WERI-Rb-1 (cell line): ENCODE measurements around the gene SIAE.

Experiments
- DNase-seq: peaks from one replicate; pipeline ENCODE4 v3.0.0-alpha.2; 2020
- H3K27ac ChIP-seq: fragments of 250-450 bp; sonication (Bioruptor Pico); 2 replicates; pipeline ENCODE4 v1.5.1; 2020; ENCODE audit warnings: mild to moderate bottlenecking, moderate library complexity
- H3K27me3 ChIP-seq: fragments of 250-450 bp; sonication (Bioruptor Pico); 2 replicates; pipeline ENCODE4 v1.5.1; 2021; ENCODE audit warnings: mild to moderate bottlenecking, low read depth, moderate library complexity; ENCODE audit not compliant: insufficient read depth, severe bottlenecking
- H3K36me3 ChIP-seq: fragments of 250-450 bp; sonication (Bioruptor Pico); 2 replicates; pipeline ENCODE4 v1.5.1; 2020; ENCODE audit warnings: mild to moderate bottlenecking, moderate library complexity
- H3K4me3 ChIP-seq: 2 replicates; pipeline ENCODE4 v1.5.1; 2011; ENCODE audit warnings: low read depth, mild to moderate bottlenecking, control low read depth, low read length
- H3K9me3 ChIP-seq: fragments of 250-450 bp; sonication (Bioruptor Pico); 2 replicates; pipeline ENCODE4 v1.5.1; 2021; ENCODE audit warnings: mild to moderate bottlenecking, moderate library complexity; ENCODE audit not compliant: severe bottlenecking
- CTCF ChIP-seq: IDR thresholded peaks from 2 replicates; pipeline ENCODE4 v1.5.1; 2011; ENCODE audit warnings: low read depth, mild to moderate bottlenecking, control low read depth, inconsistent platforms, low read length

The SIAE gene

DNA sequence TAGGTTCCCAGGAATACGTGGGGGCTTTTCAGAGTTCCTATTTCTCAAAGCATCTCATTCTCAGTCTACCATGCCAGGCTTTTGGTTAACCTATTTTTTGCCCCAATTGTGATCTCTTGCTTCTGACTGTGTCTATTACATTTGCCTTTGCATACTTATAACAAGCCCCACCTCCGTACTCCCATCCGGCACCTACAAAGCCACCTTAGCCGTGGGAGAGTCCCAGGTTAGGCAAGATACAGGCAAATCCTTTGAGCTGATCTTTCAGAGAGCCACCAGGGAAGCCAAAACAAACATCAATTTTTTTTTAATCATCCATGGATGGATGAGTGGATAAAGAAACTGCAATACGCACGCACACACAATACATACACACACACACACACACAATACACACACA is 80.9 kb downstream of the SIAE start:
- no peak overlapping the region for H3K27ac ChIP-seq
- H3K27me3 ChIP-seq, result no peaks in the 10 kb centered on the region
- no peak for DNase-seq
- no peaks in the 10 kb centered on the region for H3K9me3 ChIP-seq
- H3K36me3 ChIP-seq, result no peaks in the 10 kb centered on the region
- no peak for TF ChIP-seq CTCF
- no peak overlapping the region for H3K4me3 ChIP-seq

DNA sequence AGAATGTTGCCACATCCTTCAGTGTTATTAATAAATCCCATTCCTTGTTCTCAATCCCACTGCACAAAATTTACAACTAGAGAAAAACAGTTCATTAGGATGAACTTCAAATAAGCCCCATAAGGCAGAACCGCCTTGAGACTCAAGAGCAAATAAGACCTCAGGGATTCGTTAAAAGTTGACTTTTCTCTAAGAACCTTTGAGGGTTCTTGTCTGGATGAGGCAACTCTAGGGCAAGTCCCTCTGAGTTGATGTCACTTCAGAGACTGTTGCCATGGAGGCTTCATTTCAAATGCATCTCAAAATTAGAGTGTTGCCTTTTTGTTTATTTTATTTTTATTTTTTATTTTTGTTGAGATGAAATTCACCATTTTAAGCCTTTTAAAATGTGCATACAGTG is 82.1 kb downstream of the SIAE start:
- no peaks in the 10 kb centered on the region for H3K36me3 ChIP-seq
- H3K4me3 ChIP-seq, result no peak overlapping the region
- no peak for TF ChIP-seq CTCF
- no peaks in the 10 kb centered on the region for H3K9me3 ChIP-seq
- H3K27ac ChIP-seq, result no peak overlapping the region
- no peaks in the 10 kb centered on the region for H3K27me3 ChIP-seq
- no peak for DNase-seq

DNA sequence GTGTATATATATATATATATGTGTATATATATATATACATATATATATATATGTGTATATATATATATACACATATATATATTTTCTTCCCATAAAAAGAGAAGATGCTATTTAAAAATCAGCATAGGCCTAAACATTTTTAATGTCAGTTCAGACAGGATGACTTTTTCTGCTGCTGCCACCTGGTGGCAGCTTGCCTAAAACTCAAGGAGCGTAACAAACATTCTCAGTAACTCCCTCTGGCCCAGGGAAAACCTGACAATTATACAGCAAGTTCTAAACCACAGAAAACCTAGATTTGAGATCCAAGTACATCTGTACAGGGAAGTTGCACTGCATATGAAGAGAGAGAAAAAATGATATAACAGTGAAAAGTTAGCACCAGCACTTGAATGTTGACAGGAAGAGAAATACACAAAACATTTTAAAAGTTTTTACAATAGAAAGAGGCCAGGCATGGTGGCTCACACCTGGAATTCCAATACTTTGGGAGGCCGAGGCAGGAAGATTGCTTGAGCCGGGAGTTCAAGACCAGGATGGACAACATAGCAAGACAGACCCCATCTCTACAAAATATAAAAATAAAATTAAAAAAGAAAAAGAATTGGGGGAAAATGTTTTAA is 87.2 kb downstream of the SIAE start:
- Histone ChIP-seq H3K4me3 (no peak overlapping the region), H3K9me3 (no peaks in the 10 kb centered on the region), H3K27ac (no peak overlapping the region), H3K27me3 (no peaks in the 10 kb centered on the region), H3K36me3 (no peaks in the 10 kb centered on the region)
- DNase-seq, result peak; percentile 36
- peak; percentile 52; the same call in 1 of the 2 replicates for TF ChIP-seq CTCF

DNA sequence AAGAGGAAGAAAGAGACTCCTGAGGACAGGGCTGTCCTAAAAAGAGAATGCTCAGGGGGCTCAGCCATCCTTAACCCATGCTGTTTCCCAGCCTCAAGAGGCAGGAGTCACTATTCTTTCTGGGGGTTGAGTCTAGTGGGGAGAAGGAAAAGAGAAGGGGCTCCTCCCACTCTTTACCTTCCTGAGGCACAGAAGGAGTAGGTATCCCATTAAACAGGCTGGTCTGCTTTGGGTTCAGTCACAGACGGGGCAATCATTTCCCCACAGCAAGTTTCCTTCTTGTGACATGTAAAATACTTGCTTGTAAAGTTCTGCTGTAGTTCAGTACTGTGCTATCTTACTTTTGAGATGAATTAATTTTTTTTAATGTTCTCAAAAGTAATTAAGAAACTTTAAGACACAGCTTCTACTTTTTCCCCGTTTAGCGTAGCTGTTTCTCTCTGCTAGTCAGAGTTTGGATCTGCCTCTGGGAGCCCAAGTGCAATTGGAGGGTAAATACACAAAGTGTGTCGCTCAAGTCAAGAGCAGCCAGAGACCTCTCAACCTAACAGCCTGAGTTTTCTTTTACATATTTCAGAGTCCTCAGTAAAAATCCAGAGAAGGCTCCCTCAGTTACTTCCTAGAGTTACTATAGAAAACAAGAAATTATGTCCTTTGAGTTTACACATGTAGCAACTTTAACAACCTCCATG is 88.7 kb downstream of the SIAE start:
- no peak overlapping the region for H3K27ac ChIP-seq
- no peaks in the 10 kb centered on the region for H3K36me3 ChIP-seq
- H3K9me3 ChIP-seq, result no peaks in the 10 kb centered on the region
- TF ChIP-seq CTCF, result no peak
- no peaks in the 10 kb centered on the region for H3K27me3 ChIP-seq
- no peak overlapping the region for H3K4me3 ChIP-seq
- DNase-seq, result no peak

DNA sequence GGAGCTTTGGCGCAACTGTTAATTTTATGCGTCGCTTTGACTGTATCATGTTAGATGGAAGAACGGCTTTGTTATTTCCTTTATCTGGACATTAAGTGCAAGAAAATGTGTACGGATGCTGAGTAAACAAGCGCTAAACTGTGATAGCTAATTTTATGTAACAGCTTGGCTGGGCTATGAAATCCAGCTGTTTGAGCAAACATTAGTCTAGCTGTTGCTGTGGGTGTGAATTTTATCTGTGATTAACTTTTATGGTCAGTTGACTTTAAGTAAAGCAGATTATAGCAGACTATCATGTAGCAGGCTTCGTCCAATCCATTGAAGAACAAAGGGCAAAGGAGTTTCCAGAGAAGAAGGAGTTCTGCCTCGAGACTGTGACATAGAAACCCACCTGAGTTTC is 89.8 kb downstream of the SIAE start:
- TF ChIP-seq CTCF, result no peak
- Histone ChIP-seq H3K9me3 (no peaks in the 10 kb centered on the region), H3K36me3 (no peaks in the 10 kb centered on the region), H3K27ac (no peak overlapping the region), H3K4me3 (no peak overlapping the region), H3K27me3 (no peaks in the 10 kb centered on the region)
- no peak for DNase-seq
